SK-N-SH treated with all-trans-retinoic acid at 6 μM for 48 hours (cell line): ENCODE data around the gene CAMKMT.

Experiments
- ATAC-seq: fragments of 200-7000 bp; cut with Tn5 transposase; 3 replicates; pipeline ENCODE4 v1.9.1; 2020; ENCODE audit warnings: mild to moderate bottlenecking, moderate library complexity
- ARNTL ChIP-seq: fragments of 450-650 bp; formaldehyde crosslinking; IDR thresholded peaks from 2 replicates; pipeline ENCODE4 v1.5.0; 2020; ENCODE audit warnings: low read depth, mild to moderate bottlenecking, moderate library complexity, borderline replicate concordance
- BACH2 ChIP-seq: fragments of 250-450 bp; sonication (Bioruptor Pico); IDR thresholded peaks from 2 replicates; pipeline ENCODE4 v1.9.0; 2021; ENCODE audit warnings: mild to moderate bottlenecking, borderline replicate concordance
- CREB5 ChIP-seq: fragments of 250-450 bp; sonication (Bioruptor Pico); IDR thresholded peaks from 2 replicates; pipeline ENCODE4 v1.5.1; 2020; ENCODE audit warnings: low read depth, mild to moderate bottlenecking, moderate library complexity
- CSRNP3 ChIP-seq: fragments of 250-450 bp; sonication (Bioruptor Pico); IDR thresholded peaks from 2 replicates; pipeline ENCODE4 v1.5.1; 2021; ENCODE audit warnings: mild to moderate bottlenecking, moderate library complexity
- ISL1 ChIP-seq: fragments of 250-450 bp; sonication (Bioruptor Pico); IDR thresholded peaks from 2 replicates; pipeline ENCODE4 v2.1.2; 2022; ENCODE audit warnings: mild to moderate bottlenecking, moderate library complexity
- OSR1 ChIP-seq: fragments of 250-450 bp; sonication (Bioruptor Pico); IDR thresholded peaks from 2 replicates; pipeline ENCODE4 v1.8.0; 2022; ENCODE audit warnings: moderate library complexity, mild to moderate bottlenecking, inconsistent platforms
- PATZ1 ChIP-seq: fragments of 250-450 bp; sonication (Bioruptor Pico); IDR thresholded peaks from 2 replicates; pipeline ENCODE4 v1.8.0; 2020; ENCODE audit warnings: mild to moderate bottlenecking, moderate library complexity, borderline replicate concordance
- POU6F1 ChIP-seq: fragments of 250-450 bp; sonication (Bioruptor Pico); IDR thresholded peaks from 2 replicates; pipeline ENCODE4 v1.8.0; 2021; ENCODE audit warnings: low read depth, mild to moderate bottlenecking, moderate library complexity, borderline replicate concordance
- PPARA ChIP-seq: fragments of 250-450 bp; sonication (Bioruptor Pico); IDR thresholded peaks from 2 replicates; pipeline ENCODE4 v1.5.0; 2020; ENCODE audit warnings: mild to moderate bottlenecking, borderline replicate concordance
- SNAI2 ChIP-seq: fragments of 250-450 bp; sonication (Bioruptor Pico); IDR thresholded peaks from 2 replicates; pipeline ENCODE4 v1.5.0; 2020; ENCODE audit warnings: mild to moderate bottlenecking, moderate library complexity
- TCF4 ChIP-seq: fragments of 250-450 bp; sonication (Bioruptor Pico); IDR thresholded peaks from 2 replicates; pipeline ENCODE4 v1.8.0; 2021; ENCODE audit warnings: mild to moderate bottlenecking, moderate library complexity, borderline replicate concordance
- TOX ChIP-seq: fragments of 250-450 bp; sonication (Bioruptor Pico); IDR thresholded peaks from 2 replicates; pipeline ENCODE4 v1.8.0; 2021; ENCODE audit warnings: mild to moderate bottlenecking, moderate library complexity, borderline replicate concordance
- ZC3H10 ChIP-seq: fragments of 250-450 bp; sonication (Bioruptor Pico); IDR thresholded peaks from 2 replicates; pipeline ENCODE4 v1.5.1; 2021; ENCODE audit warnings: mild to moderate bottlenecking, moderate library complexity
- ZFP3 ChIP-seq: fragments of 250-450 bp; sonication (Bioruptor Pico); IDR thresholded peaks from 2 replicates; pipeline ENCODE4 v1.5.0; 2020; ENCODE audit warnings: mild to moderate bottlenecking, moderate library complexity
- ZNF70 ChIP-seq: fragments of 450-650 bp; formaldehyde crosslinking; IDR thresholded peaks from 2 replicates; pipeline ENCODE4 v1.5.0; 2020; ENCODE audit warnings: mild to moderate bottlenecking, moderate library complexity
- ZNF8 ChIP-seq: fragments of 450-650 bp; formaldehyde crosslinking; IDR thresholded peaks from 2 replicates; pipeline ENCODE4 v1.5.0; 2020; ENCODE audit warnings: mild to moderate bottlenecking, moderate library complexity

CAMKMT gene

GRCh38 chr2:44671276-44671675, 309.5 kb downstream of the CAMKMT start:
- TF ChIP-seq ZNF70 (peak; percentile 20; the same call in 1 of the 2 replicates), PATZ1 (no peak), TCF4 (CRISPR knock-in tag) (0 out of 2 replicates have a peak, but pooled peaks have one; percentile 25)
- TF ChIP-seq, all 23 proteins: peak for 2
- ATAC-seq: peak; percentile 40; the same call in 1 of the 3 replicates

GRCh38 chr2:44671916-44672315, 310.2 kb downstream of the CAMKMT start:
- ATAC-seq: peak; percentile 34; the same call in 1 of the 3 replicates
- TF ChIP-seq SNAI2 (no peak), ZC3H10 (CRISPR knock-in tag) (no peak), PATZ1 (no peak), PPARA (CRISPR knock-in tag) (no peak), CSRNP3 (CRISPR knock-in tag) (no peak), ISL1 (CRISPR knock-in tag) (no peak), ARNTL (no peak), BACH2 (CRISPR knock-in tag) (no peak), CREB5 (CRISPR knock-in tag) (no peak), OSR1 (CRISPR knock-in tag) (no peak), TOX (CRISPR knock-in tag) (no peak)
- TF ChIP-seq, all 23 proteins: peak for 0

- no peak for ATAC-seq
These were observed 310.7 kb downstream of the CAMKMT start for GRCh38 chr2:44672431-44672830.

GRCh38 chr2:44674473-44675284, 312.9 kb downstream of the CAMKMT start:
- no peak for ATAC-seq
- TF ChIP-seq POU6F1 (CRISPR knock-in tag) (no peak), BACH2 (CRISPR knock-in tag) (no peak), SNAI2 (no peak), PPARA (CRISPR knock-in tag) (no peak), ZNF8 (CRISPR knock-in tag) (no peak), PATZ1 (no peak)

More at GRCh38 chr2:44672431-44672830, 310.7 kb downstream of the CAMKMT start:
- TF ChIP-seq ZFP3 (CRISPR knock-in tag): no peak
- TF ChIP-seq PATZ1: no peak
- no peak for TF ChIP-seq ZC3H10 (CRISPR knock-in tag)
- no peak for TF ChIP-seq TOX (CRISPR knock-in tag)
- TF ChIP-seq SNAI2: no peak
